Stimulated activated CD8-positive, alpha-beta memory T cell treated with anti-CD3 and anti-CD28 coated beads, Interleukin-12 subunit alpha, Interleukin-12 subunit beta, amount 100 ng/mL, for 1 hour (primary cell): ENCODE results near the gene PPT1.
"Not testable (repeated sequence)": the region's sequence is repeated elsewhere in the genome, so short reads cannot be mapped to it uniquely, and the experiment has no call there.

Experiments
- DNase-seq: peaks from one replicate; pipeline ENCODE4 v3.0.0-alpha.2; 2020; ENCODE audit warnings: low read depth

PPT1 gene

DNA sequence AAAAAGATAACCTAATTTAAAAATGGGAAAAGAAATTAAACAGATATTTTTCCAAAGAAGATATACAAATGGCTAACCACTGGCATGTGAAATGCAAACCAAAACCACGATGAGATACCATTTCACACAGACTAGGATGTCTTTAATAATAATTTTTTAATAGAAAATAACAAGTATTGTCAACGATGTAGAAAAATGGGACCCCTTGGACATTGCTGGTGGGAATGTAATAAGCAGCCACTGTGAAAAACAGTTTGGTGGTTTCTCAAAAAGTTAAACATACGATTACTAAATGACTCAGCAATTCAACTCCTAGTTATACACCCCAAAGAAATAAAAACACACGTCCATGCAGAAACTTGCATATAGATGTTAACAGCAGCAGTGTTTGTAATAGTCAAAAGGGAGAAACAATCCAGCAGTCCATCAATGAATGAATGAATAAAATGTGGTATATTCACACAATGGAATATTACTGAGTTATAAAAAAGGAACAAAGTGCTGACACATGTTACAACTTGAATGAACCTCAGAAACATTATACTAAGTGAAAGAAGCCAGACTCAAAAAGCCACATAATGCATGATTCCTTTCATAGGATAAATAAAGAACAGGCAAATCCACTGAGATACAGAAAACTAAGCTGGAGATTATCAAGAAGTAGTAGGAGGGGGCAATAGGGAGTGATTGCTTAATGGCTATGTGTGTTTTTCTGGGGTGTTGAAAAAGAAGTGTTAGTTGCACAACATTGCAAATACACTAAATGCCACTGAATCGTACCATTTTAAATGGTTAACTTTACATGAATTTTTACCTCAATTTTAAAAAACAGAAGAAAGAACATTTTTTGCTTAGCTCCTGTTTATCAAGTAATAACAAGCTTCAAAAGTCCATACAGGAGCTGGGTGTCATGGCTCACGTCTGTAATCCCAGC lies 4.1 kb downstream of the PPT1 start:
- no peak for DNase-seq

DNA sequence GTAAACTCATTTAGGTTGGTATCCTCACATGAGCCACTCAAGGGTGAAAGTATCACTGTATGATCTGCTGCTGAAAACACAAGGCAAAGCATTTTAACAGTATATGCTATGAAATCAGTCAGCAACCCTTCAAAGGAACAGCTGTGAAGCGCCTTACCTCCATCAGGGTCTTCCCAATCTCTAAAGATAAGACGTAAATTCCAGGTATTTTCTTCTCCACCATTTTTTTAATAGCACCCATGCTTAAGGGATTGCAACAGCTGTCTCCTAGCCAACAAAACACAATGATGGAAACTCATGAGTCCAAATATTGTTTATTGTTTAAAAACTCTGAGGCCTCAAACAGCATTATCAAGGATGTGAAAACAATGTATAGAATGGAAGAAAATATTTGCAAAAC lies 4.8 kb downstream of the PPT1 start:
- DNase-seq, result no peak

DNA sequence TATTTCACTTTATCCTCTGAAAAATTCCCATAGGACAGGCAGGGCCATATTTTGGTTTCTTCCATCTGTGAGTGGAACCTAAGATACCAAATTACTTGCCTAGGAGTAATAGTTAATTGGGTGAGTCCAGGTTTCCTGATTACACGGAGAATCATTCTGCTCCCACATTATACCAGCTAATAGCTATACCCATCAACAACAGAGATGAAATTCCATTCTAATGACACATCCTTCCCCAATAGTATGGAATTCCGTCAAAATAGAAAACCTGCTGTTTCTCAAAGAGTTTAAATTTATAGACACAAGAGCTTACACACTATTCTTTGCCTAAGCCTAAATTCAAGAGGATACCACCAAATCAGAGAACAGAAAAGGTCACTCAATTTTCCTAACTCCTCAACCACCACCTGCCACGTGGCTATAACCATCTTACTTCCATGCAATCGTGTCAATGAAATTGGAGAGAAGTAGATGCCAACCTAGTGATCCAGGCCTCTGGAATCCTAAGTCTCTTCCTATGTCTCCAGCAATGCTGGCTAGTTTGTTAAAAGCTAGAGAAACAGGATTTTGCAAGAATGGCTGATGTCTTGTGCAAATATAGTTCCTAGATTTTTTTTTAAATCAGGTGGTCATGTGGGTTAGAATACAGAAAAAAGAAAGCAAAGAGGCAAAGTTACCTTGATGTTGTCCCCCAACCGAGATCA lies 6.2 kb downstream of the PPT1 start:
- DNase-seq, result no peak

DNA sequence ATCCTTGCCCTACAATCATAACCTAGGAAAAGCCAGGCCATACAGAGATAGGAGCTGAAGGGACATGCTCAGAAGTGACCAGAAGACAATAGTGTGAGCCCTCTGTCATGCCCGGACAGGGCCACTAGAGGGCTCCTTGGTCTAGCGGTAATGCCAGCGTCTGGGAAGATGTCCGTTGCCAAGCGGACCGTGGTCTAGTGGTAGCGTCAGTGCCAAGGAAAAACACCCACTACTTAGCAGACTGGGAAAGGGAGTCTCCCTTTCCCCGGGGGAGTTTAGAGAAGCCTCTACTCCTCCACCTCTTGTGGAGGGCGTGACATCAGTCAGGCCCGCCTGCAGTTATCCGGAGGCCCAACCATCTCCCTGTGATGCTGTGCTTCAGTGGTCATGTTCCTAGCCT lies 12.3 kb downstream of the PPT1 start:
- not testable (repeated sequence) for DNase-seq

DNA sequence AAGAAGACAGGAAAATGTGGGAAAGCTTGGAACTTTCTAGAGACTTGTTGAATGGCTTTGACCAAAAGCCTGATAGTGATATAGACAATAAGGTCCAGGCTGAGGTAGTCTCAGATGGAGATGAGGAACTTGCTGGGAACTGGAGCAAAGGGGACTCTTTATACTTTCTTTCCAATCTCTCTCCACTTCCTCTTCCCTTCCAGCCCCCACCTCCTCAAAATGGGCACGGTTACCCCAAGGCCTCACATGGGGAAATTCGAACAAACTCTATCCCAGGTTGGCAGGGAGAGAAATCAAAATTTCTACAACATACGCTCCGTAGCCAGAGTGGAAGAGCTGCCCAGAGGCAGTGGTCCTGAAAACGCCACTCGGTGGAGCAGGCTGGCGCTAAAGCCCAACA lies 15.2 kb downstream of the PPT1 start:
- DNase-seq, result no peak

DNA sequence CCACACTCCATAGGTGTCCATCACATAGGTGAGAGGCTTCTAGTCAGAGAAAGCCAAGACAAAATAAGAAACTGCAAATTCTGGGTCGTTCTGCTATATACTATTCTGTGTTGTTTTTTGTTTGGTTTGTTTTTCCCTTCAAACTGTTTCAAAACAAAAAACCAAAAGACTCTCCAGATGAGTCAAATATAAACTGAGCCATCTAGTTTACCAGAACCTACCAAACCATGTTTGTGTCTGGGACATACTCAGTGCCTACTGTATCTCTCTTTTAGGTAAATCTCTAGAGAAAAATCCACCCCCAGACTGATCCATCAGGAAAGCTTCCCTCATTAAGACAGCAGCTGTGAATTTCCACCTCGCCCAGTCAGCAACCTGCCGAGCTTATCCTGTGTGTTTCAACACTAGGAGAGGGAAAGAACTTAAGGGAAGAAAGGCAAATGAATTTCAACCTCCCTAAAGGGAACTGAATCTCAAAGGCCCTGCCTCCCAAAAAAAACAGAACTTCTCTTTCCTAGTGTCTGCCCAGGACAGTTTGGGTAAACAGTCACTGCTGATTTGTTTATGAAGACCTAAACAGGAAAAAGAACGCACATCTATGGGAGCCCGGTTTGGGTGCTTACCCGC lies 17.2 kb downstream of the PPT1 start:
- DNase-seq, result no peak

GRCh38 chr1:40078512-40079333 lies 18.3 kb downstream of the PPT1 start:
- no peak for DNase-seq

DNA sequence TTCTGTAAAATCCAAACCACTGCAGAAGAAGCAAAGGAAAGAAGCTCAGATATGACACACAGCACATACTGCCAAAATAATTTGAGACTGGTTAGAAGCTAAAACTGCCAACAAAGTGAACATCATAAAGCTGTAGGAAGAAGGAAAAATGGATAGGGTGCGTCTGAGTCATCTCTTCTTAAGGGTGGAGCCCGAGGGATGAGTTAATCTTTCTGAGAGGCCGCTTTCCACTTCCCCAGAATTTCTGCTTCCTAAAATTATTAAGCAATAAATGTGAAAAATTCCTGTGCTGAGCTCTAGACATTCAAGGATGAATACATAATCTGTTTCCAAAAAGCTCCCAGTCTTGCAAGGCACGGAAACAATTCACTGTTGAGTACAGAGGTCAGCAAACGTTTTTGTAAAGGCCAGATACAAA lies 20.1 kb downstream of the PPT1 start:
- DNase-seq, result no peak

- DNase-seq, result no peak
Observed at GRCh38 chr1:40075266-40075665, 21.8 kb downstream of the PPT1 start.

DNA sequence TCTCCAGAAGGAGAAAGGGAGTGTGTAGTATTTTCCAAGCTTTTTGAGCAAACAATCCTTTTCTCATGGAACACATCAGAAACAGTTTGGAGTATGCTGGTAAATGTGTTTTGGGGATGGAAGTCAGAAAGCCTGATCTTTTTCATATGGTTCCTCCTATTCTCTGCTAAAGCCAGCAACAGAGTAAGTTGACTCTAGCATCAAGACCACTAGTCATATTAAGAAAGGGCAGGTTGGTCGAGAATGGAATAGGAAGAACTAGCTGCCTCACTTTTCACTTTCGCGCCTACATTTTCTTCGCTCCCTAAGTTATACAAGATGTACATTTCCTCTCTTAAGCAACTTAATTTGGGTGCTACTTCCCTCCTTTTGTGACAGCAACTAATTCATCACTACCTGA lies 24.0 kb downstream of the PPT1 start:
- DNase-seq, result no peak

DNA sequence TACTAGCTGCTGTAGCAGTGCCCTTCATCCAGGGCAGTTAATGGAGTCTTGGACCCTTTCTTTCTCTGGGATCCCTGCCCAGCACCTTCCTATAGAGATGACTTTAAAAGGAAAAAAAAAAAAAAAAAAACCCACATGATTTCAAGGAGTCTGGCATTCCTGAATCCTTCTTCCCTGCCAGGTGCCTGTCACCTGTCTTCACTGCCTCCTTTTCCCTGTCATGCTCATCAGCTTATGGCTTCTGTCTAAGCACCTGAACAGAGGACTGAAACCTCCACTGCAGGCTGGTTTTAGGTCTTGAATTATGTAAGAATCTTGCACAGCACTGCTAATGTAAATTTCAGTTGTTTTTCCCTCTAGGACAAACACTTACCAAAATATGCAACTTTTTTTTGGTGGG lies 24.9 kb downstream of the PPT1 start:
- DNase-seq, result no peak

GRCh38 chr1:40067851-40068250 lies 29.2 kb downstream of the PPT1 start:
- no peak for DNase-seq

- DNase-seq, result no peak
Observed at GRCh38 chr1:40067023-40067422, 30.0 kb downstream of the PPT1 start.

DNA sequence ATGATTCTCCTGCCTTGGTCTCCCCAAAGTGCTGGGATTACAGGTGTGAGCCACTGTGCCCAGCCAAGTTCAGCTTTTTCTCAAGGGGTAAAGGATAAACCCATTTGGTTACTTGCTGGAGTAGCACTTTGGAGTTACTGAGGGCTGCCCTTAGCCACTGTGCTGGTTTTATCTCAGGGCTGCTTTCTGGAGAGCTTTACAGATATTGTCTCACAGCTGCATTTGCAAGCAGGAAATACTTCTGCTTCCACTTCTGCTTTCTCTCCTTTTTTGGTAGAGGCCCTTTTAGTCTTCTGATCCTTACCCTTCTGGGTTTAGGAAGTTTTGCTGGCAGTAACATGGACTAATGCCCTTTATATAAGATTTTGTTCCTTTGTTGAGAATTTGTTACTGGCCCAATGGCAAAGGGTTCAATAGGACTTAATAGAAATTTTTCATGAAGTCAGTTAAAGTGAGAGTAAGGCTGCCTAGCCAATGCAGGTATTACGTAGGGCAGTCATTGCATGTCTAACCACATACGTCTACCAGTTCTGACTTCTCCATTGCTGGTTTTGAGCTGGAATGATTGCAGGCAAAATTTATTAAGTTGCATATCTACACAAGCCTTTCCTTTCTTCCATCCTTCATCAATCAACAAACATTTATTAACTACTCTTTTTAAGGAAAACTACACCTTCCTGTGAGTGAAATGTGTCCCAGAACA lies 32.1 kb downstream of the PPT1 start:
- DNase-seq, result no peak

DNA sequence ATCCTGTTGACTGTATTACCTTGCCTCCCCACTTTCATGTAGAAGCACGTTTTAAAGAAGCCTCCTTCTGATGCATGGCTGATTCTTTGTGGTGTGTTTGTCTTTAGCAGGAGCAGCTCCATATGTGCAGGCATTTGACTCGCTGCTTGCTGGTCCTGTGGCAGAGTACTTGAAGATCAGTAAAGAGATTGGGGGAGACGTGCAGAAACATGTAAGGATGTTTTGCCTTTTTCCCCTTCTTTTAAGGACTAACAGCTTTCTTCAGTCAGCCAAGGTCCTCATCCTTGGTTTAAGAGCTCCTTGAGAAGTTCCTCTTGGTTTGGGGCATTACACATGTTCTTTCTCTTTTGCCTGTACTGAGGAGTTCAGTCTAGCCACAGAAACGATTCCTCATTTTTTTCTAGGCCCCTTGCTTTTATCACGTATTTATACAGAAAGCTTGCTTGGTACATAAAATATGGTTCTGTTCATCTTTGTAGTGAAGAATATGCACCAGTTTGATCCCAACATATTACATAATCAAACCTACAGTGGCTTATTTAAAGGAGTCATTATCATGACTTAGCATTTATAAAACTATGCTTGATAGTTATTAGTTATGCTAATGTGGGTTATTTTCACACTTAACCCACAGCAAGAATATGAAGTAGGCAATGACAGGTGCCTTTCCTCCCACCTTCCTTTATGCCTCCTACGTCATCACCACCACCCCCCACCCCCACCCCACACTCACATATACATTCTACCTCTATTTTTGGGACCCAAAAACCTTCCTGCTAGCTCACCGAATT lies 36.9 kb downstream of the PPT1 start:
- DNase-seq, result no peak

GRCh38 chr1:40059338-40059959 lies 37.6 kb downstream of the PPT1 start:
- no peak for DNase-seq

- no peak for DNase-seq
Observed at GRCh38 chr1:40058453-40059337, 38.4 kb downstream of the PPT1 start.

DNA sequence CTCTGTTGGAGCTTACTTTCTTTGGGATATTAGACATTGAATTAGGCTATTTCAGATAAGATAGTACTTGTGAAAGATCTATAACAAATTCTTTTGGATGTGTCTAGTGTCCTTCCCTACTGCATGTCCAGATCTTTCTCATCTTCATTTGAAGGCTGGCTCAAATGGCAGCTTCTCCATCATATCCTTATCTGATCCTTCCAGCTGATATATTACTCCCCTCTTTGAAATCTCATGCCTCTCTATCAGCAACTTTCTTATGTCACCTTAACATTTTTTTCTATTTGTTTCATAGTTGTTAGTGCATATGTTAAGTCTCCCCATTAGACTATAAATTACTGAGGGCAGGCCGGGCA lies 39.0 kb downstream of the PPT1 start:
- DNase-seq, result no peak
